Endodermal cell (in vitro differentiated cells): ENCODE measurements around the gene ATP1A1. TPM values are rescaled to one million over a fixed set of nuclear protein-coding genes. Genes with fewer than 3 reads are reported as not detected.
A peak's percentile ranks its signal among the peaks of the same experiment; 100 is the strongest.

ENCODE experiments used
- DNase-seq: peaks from one replicate; pipeline ENCODE4 v3.0.0-alpha.2; 2017
- H3K27ac ChIP-seq: 2 replicates; pipeline ENCODE4 v1.5.1; 2013; ENCODE audit warnings: mild to moderate bottlenecking, low read depth, low read length, moderate library complexity
- H3K27me3 ChIP-seq: 2 replicates; pipeline ENCODE4 v1.6.1; 2013; ENCODE audit warnings: mild to moderate bottlenecking, low read length, moderate library complexity; ENCODE audit not compliant: insufficient read depth, control insufficient read depth, poor library complexity, severe bottlenecking
- H3K36me3 ChIP-seq: 2 replicates; pipeline ENCODE4 v1.7.0; 2013; ENCODE audit warnings: mild to moderate bottlenecking, low read length, moderate library complexity; ENCODE audit not compliant: control insufficient read depth, insufficient read depth
- H3K4me1 ChIP-seq: one replicate; pipeline ENCODE4 v1.7.0; 2013; ENCODE audit warnings: low read length; ENCODE audit not compliant: control insufficient read depth, insufficient read depth
- H3K4me3 ChIP-seq: 2 replicates; pipeline ENCODE4 v1.5.1; 2013; ENCODE audit warnings: mild to moderate bottlenecking, low read length, moderate library complexity
- H3K9ac ChIP-seq: 2 replicates; pipeline ENCODE4 v1.6.1; 2013; ENCODE audit warnings: mild to moderate bottlenecking, low read length, moderate library complexity; ENCODE audit not compliant: poor library complexity, severe bottlenecking; ENCODE audit errors: extremely low read depth
- H3K9me3 ChIP-seq: 2 replicates; pipeline ENCODE4 v1.6.1; 2013; ENCODE audit warnings: mild to moderate bottlenecking, low read length, moderate library complexity; ENCODE audit not compliant: control insufficient read depth
- H3K27ac Mint-ChIP-seq: 2 replicates; pipeline ENCODE4 v1.8.0; 2020; ENCODE audit warnings: mixed read lengths
- H3K27me3 Mint-ChIP-seq: 2 replicates; pipeline ENCODE4 v1.8.0; 2021; ENCODE audit warnings: mild to moderate bottlenecking, mixed read lengths; ENCODE audit not compliant: insufficient read depth
- H3K36me3 Mint-ChIP-seq: 2 replicates; pipeline ENCODE4 v1.8.0; 2020; ENCODE audit warnings: low read depth, mixed read lengths
- H3K4me1 Mint-ChIP-seq: 2 replicates; pipeline ENCODE4 v1.8.0; 2020; ENCODE audit warnings: mixed read lengths
- H3K4me3 Mint-ChIP-seq: 2 replicates; pipeline ENCODE4 v1.8.0; 2020; ENCODE audit warnings: mild to moderate bottlenecking, moderate library complexity, mixed read lengths
- H3K9me3 Mint-ChIP-seq: 2 replicates; pipeline ENCODE4 v1.8.0; 2020; ENCODE audit warnings: mild to moderate bottlenecking, mixed read lengths
- CTCF ChIP-seq: fragments of 200-600 bp; sonication (generic); conservative IDR thresholded peaks from 2 replicates; pipeline ENCODE4 v1.5.0; 2021; ENCODE audit warnings: antibody characterized with exemption, mild to moderate bottlenecking
- WGBS, 2 experiments: methylation state at CpG; one replicate each; pipeline versions ENCODE4 v1.1.5 to v1.1.7; 2013; ENCODE audit warnings: missing lambda C conversion rate in 2 of 2, mixed read lengths in 1 of 2; ENCODE audit not compliant: insufficient coverage in 1 of 2, insufficient read length in 1 of 2; 5-methylcytosine and 5-hydroxymethylcytosine counted together
- total RNA-seq, 2 donors: library from RNA; stranded (reverse); fragmentation: NEBNext Ultra II Directional in 1 of 2; extraction: Animal tissue kit (Norgen Biotek cat#: 25700) in 1 of 2; gene quantifications; 2 replicates in 1 of 2; 3 replicates in 1 of 2; pipeline ENCODE4 v1.2.1, GENCODE V29; 2021

ATP1A1 gene
- total RNA-seq, 2 donors from 2014 or later: 359 to 398 TPM

DNA sequence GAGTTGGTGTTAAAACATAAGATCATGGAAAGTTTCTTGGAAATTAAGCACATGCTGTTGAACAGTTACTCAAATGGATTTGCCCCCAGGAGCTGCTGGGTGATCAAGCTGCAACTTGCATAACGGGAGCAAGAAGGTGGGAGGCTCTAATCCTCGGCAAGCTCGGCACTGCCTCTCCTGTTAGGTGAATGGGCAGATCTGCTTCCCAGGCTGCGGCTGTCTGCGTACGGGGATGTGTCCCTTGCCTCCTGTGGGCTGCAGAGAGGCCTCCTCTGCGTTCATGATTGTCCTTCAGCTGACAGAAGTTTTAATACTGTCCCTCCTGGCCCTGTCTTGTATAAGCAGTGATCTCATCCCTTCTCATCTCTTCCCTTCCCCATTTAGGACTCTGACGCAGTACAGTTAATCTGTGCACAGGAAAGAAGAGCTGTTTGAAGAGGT, 36.7 kb downstream of the ATP1A1 start:
- Histone ChIP-seq H3K27me3 (no peaks in the 10 kb centered on the region), H3K4me1 (no peaks in the 10 kb centered on the region), H3K27ac (no peak overlapping the region), H3K4me3 (no peak overlapping the region), H3K9ac (no peak overlapping the region), H3K36me3 (peaks cover 23% of the 10 kb centered on the region), H3K9me3 (no peaks in the 10 kb centered on the region)
- Mint-ChIP-seq H3K4me3 (no peak overlapping the region), H3K4me1 (peaks cover 28% of the 10 kb centered on the region), H3K36me3 (peaks cover 41% of the 10 kb centered on the region), H3K27me3 (no peaks in the 10 kb centered on the region), H3K27ac (no peak overlapping the region), H3K9me3 (no peaks in the 10 kb centered on the region)
- no peak for TF ChIP-seq CTCF
- DNase-seq: no peak
- WGBS, 2 experiments: 87 to 90% methylated on average over 6 to 8 of the region's 8 CpGs

GRCh38 chr1:116411784-116412479, 38.9 kb downstream of the ATP1A1 start:
- peaks cover 47% of the 10 kb centered on the region for H3K4me1 Mint-ChIP-seq
- no peak overlapping the region for H3K27ac ChIP-seq
- DNase-seq: no peak
- no peaks in the 10 kb centered on the region for H3K27me3 ChIP-seq
- no peaks in the 10 kb centered on the region for H3K27me3 Mint-ChIP-seq
- H3K4me3 ChIP-seq: no peak overlapping the region
- 87 to 88% methylated on average over 1 to 2 of the region's 2 CpGs for WGBS, 2 experiments
- H3K4me3 Mint-ChIP-seq: no peak overlapping the region
- H3K9me3 ChIP-seq: no peaks in the 10 kb centered on the region
- no peak overlapping the region for H3K9ac ChIP-seq
- H3K9me3 Mint-ChIP-seq: no peaks in the 10 kb centered on the region
- H3K36me3 Mint-ChIP-seq: peaks cover 19% of the 10 kb centered on the region
- peaks cover 9% of the 10 kb centered on the region for H3K4me1 ChIP-seq
- TF ChIP-seq CTCF: no peak
- peaks cover 2% of the 10 kb centered on the region for H3K36me3 ChIP-seq
- H3K27ac Mint-ChIP-seq: peak overlapping the region; percentile 37

DNA sequence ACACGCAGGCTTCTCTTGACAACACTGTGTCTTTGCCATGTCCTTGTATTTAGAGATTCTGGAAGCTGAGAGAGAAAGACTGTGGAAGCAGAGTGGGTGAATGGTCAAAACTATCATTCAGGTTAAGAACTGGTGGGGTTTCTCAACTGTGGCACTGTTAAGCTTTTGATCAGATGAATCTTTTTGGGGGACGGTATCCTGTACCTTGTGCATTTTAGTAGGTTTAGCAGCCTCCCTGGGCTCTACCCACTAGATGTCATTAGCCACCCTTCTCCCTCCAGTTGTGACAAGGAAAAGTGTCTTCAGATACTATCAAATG, 39.4 kb downstream of the ATP1A1 start:
- Histone ChIP-seq H3K27me3 (no peaks in the 10 kb centered on the region), H3K9me3 (no peaks in the 10 kb centered on the region), H3K36me3 (no peaks in the 10 kb centered on the region), H3K4me3 (no peak overlapping the region), H3K27ac (no peak overlapping the region), H3K9ac (no peak overlapping the region), H3K4me1 (peaks cover 14% of the 10 kb centered on the region)
- no peaks in the 10 kb centered on the region for H3K9me3 Mint-ChIP-seq
- no peak overlapping the region for H3K27ac Mint-ChIP-seq
- TF ChIP-seq CTCF: no peak
- peaks cover 50% of the 10 kb centered on the region for H3K4me1 Mint-ChIP-seq
- no peaks in the 10 kb centered on the region for H3K27me3 Mint-ChIP-seq
- no peak for DNase-seq
- peaks cover 15% of the 10 kb centered on the region for H3K36me3 Mint-ChIP-seq
- no peak overlapping the region for H3K4me3 Mint-ChIP-seq
- WGBS, 2 experiments: 95% methylated on average over 2 of the region's 2 CpGs; no CpG with 5 or more reads in 1 of the 2 experiments
